ENCODE data around the gene SAYSD1. TPM values are rescaled to one million over a fixed set of nuclear protein-coding genes. Genes with fewer than 3 reads are reported as not detected.

Gene SAYSD1
- total RNA-seq, 3 donors from 2014 or later (not counting 1 experiment from before 2014, with no cell fraction given): 11.3 to 13.1 (median 11.5) TPM

DNA sequence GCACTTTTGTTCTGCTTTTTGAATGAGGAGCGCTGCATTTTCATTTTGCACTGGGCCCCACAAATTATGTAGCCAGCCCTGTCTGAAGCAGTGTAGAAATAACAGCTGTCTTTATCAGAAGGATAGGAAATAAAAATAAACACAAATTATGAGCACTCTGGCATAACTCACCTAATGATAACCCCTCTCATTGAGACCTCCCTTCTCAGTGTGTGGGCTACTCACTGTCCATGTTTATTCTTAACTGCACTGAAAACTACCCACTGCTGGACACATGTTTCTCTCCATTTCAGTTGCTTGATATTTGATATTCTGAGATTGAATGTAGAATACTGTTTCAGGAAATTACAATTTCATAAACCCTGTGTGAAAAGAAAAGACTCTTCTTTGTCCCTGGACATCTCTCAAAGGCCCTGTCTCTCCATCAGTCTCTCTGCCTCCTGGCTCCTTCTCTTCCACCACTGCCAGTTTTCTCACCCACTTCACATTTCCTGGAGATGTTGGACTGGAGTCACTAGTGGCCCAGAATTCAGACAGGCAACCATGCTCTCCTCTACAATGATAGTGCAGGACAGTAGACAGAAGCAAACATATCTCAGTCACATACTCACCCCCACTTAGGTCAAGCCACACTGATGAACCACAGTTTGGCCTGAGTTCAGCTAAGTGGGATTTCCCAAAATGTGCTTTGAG is 29.6 kb upstream of the SAYSD1 start:
- intact Hi-C loops (cut with micrococcal nuclease): no loop called here
- H3K9me3 ChIP-seq (ENCODE audit: control insufficient read depth, insufficient read depth, low read length): no peaks in the 10 kb centered on the region
- H3K4me3 Mint-ChIP-seq: no peak overlapping the region
- H3K27ac Mint-ChIP-seq: no peak overlapping the region
- H3K36me3 ChIP-seq (ENCODE audit: control insufficient read depth, insufficient read depth, low read length): no peaks in the 10 kb centered on the region
- DNase-seq: no peak
- no peaks in the 10 kb centered on the region for H3K36me3 Mint-ChIP-seq
- H3K4me3 ChIP-seq (ENCODE audit: low read length): no peak overlapping the region
- TF ChIP-seq, protein P1, sequence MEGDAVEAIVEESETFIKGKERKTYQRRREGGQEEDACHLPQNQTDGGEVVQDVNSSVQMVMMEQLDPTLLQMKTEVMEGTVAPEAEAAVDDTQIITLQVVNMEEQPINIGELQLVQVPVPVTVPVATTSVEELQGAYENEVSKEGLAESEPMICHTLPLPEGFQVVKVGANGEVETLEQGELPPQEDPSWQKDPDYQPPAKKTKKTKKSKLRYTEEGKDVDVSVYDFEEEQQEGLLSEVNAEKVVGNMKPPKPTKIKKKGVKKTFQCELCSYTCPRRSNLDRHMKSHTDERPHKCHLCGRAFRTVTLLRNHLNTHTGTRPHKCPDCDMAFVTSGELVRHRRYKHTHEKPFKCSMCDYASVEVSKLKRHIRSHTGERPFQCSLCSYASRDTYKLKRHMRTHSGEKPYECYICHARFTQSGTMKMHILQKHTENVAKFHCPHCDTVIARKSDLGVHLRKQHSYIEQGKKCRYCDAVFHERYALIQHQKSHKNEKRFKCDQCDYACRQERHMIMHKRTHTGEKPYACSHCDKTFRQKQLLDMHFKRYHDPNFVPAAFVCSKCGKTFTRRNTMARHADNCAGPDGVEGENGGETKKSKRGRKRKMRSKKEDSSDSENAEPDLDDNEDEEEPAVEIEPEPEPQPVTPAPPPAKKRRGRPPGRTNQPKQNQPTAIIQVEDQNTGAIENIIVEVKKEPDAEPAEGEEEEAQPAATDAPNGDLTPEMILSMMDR (IDR thresholded peaks at IDR 0.05): no peak
- WGBS (ENCODE audit: insufficient coverage): 100% methylated on average over 1 of the region's 1 CpG
- no peaks in the 10 kb centered on the region for H3K27me3 ChIP-seq (ENCODE audit: control insufficient read depth, insufficient read depth, low read length)
- no peak for ATAC-seq
- H3K9me3 Mint-ChIP-seq: no peaks in the 10 kb centered on the region
- H3K27ac ChIP-seq (ENCODE audit: low read length): no peak overlapping the region
- no peaks in the 10 kb centered on the region for H3K4me1 Mint-ChIP-seq
- no peaks in the 10 kb centered on the region for H3K4me1 ChIP-seq (ENCODE audit: control insufficient read depth, insufficient read depth, low read length)
- peaks cover 27 to 43% of the 10 kb centered on the region in 2 donors for H3K27me3 Mint-ChIP-seq (ENCODE audit: low read depth in 2 of 2)

DNA sequence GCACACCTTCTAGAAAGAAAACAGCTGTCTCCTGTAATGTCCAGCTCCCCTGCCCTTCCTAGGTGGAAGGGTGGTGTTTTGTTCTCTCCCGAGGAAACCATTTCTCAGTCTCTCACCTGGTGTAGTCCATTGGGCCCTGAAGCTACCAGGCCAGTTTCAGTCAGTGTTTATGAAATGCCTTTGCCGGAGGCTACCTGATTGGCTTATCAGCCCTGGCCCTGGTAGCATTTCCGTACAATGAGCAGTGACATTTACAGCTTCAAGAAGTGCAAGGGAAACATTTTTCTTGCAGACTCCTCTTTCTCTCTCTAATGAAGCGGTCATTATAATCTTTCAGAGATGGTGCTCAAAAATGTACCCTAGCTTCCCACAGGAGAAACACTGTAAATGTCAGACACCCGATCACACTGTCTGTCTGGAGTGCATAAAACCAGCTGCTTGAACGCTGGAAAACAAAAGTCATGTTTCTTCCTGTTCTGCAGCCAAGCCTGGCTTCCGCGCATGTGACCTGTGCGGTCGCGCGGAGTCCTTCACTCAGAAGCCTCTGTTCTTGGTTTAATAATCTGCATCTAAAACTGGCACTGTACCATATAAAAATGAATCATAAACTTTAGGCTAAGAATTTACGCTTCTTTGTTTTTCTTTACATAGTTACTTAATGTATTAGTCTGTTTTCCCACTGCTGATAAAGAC is 28.4 kb upstream of the SAYSD1 start:
- TF ChIP-seq, protein P1 (IDR thresholded peaks at IDR 0.05): no peak
- Histone ChIP-seq H3K9me3 (ENCODE audit: control insufficient read depth, insufficient read depth, low read length) (peaks cover 2% of the 10 kb centered on the region), H3K27me3 (ENCODE audit: control insufficient read depth, insufficient read depth, low read length) (no peaks in the 10 kb centered on the region), H3K36me3 (ENCODE audit: control insufficient read depth, insufficient read depth, low read length) (no peaks in the 10 kb centered on the region), H3K4me3 (ENCODE audit: low read length) (no peak overlapping the region), H3K27ac (ENCODE audit: low read length) (peak overlapping the region; percentile 65), H3K4me1 (ENCODE audit: control insufficient read depth, insufficient read depth, low read length) (no peaks in the 10 kb centered on the region)
- Mint-ChIP-seq H3K4me1 (no peaks in the 10 kb centered on the region), H3K4me3 (no peak overlapping the region), H3K27me3 (ENCODE audit: low read depth in 2 of 2) (peaks cover 23 to 41% of the 10 kb centered on the region in 2 donors), H3K27ac (no peak overlapping the region), H3K36me3 (no peaks in the 10 kb centered on the region), H3K9me3 (no peaks in the 10 kb centered on the region)
- ATAC-seq (no peak), DNase-seq (peak in 1 of 2 donors; percentile 45)
- intact Hi-C loops (cut with micrococcal nuclease): no loop called here
- WGBS (ENCODE audit: insufficient coverage): 61% methylated on average over 12 of the region's 13 CpGs

- no peak overlapping the region for H3K4me3 ChIP-seq (ENCODE audit: low read length)
- intact Hi-C loops (cut with micrococcal nuclease): no loop called here
- no peaks in the 10 kb centered on the region for H3K36me3 ChIP-seq (ENCODE audit: control insufficient read depth, insufficient read depth, low read length)
- Mint-ChIP-seq H3K27me3 (ENCODE audit: low read depth in 2 of 2) (peaks cover 18 to 34% of the 10 kb centered on the region in 2 donors), H3K36me3 (no peaks in the 10 kb centered on the region), H3K27ac (no peak overlapping the region), H3K4me3 (no peak overlapping the region), H3K4me1 (no peaks in the 10 kb centered on the region), H3K9me3 (peaks cover 0 to 2% of the 10 kb centered on the region in 2 donors)
- ATAC-seq (no peak), DNase-seq (no peak)
- TF ChIP-seq, protein P1 (IDR thresholded peaks at IDR 0.05): no peak
- WGBS (ENCODE audit: insufficient coverage): 52% methylated on average over 7 of the region's 7 CpGs
- no peaks in the 10 kb centered on the region for H3K27me3 ChIP-seq (ENCODE audit: control insufficient read depth, insufficient read depth, low read length)
- H3K27ac ChIP-seq (ENCODE audit: low read length): no peak overlapping the region
- H3K9me3 ChIP-seq (ENCODE audit: control insufficient read depth, insufficient read depth, low read length): peaks cover 2% of the 10 kb centered on the region
- H3K4me1 ChIP-seq (ENCODE audit: control insufficient read depth, insufficient read depth, low read length): no peaks in the 10 kb centered on the region
These were observed 25.7 kb upstream of the SAYSD1 start for GRCh38 chr6:39140556-39141167.

All from natural killer cell (primary cell).